Activated CD4-positive, CD25-positive, alpha-beta regulatory T cell treated with anti-CD3 and anti-CD28 coated beads, Interleukin-2, amount 50 U/mL, for 16 hours (primary cell): ENCODE measurements around the gene MIS18A.
"Not testable (repeated sequence)": the region's sequence is repeated elsewhere in the genome, so short reads cannot be mapped to it uniquely, and the experiment has no call there.

Experiments used
- DNase-seq: peaks from one replicate; pipeline ENCODE4 v3.0.0-alpha.2; 2020; ENCODE audit warnings: low read depth, low spot score

The MIS18A gene

GRCh38 chr21:32278518-32279376, at the start of gene MIS18A:
Gene MIS18A (minus strand): TSS chr21:32279049. CDS start chr21:32279014, 35 bp downstream.
- peak; percentile 96 for DNase-seq

- DNase-seq: no peak
Measured at GRCh38 chr21:32328595-32328994, 49.7 kb upstream of the MIS18A start.

GRCh38 chr21:32325706-32326105, 46.9 kb upstream of the MIS18A start:
- no peak for DNase-seq

GRCh38 chr21:32322676-32323075, 43.8 kb upstream of the MIS18A start:
- no peak for DNase-seq

GRCh38 chr21:32322103-32322502, 43.3 kb upstream of the MIS18A start:
- DNase-seq: no peak

- DNase-seq: no peak
Measured at GRCh38 chr21:32321480-32321879, 42.6 kb upstream of the MIS18A start.

GRCh38 chr21:32320726-32321125, 41.9 kb upstream of the MIS18A start:
- no peak for DNase-seq

GRCh38 chr21:32320059-32320458, 41.2 kb upstream of the MIS18A start:
- no peak for DNase-seq

GRCh38 chr21:32319012-32319411, 40.2 kb upstream of the MIS18A start:
- DNase-seq: no peak

- DNase-seq: no peak
Measured at GRCh38 chr21:32317726-32318125, 38.9 kb upstream of the MIS18A start.

- no peak for DNase-seq
Measured at GRCh38 chr21:32316361-32317215, 37.7 kb upstream of the MIS18A start.

GRCh38 chr21:32315511-32316281, 36.8 kb upstream of the MIS18A start:
- DNase-seq: no peak

- DNase-seq: no peak
Measured at GRCh38 chr21:32314806-32315205, 36.0 kb upstream of the MIS18A start.

GRCh38 chr21:32312976-32313375, 34.1 kb upstream of the MIS18A start:
- DNase-seq: no peak

GRCh38 chr21:32312326-32312725, 33.5 kb upstream of the MIS18A start:
- DNase-seq: no peak

GRCh38 chr21:32311621-32312020, 32.8 kb upstream of the MIS18A start:
- DNase-seq: no peak

- not testable (repeated sequence) for DNase-seq
Measured at GRCh38 chr21:32310976-32311375, 32.1 kb upstream of the MIS18A start.

GRCh38 chr21:32309906-32310460, 31.1 kb upstream of the MIS18A start:
- DNase-seq: no peak

- DNase-seq: no peak
Measured at GRCh38 chr21:32308696-32309095, 29.8 kb upstream of the MIS18A start.

GRCh38 chr21:32307706-32308105, 28.9 kb upstream of the MIS18A start:
- no peak for DNase-seq

- no peak for DNase-seq
Measured at GRCh38 chr21:32306021-32306780, 27.4 kb upstream of the MIS18A start.
